ENCODE data around the gene KIAA1755. TPM values are rescaled to one million over a fixed set of nuclear protein-coding genes. Genes with fewer than 3 reads are reported as not detected.

KIAA1755 gene
- total RNA-seq, 3 donors from 2014 or later (not counting 1 experiment from before 2014, with no cell fraction given): not detected

GRCh38 chr20:38294076-38294591 lies 33.6 kb upstream of the KIAA1755 start:
- intact Hi-C loops (cut with micrococcal nuclease): no loop called here
- Mint-ChIP-seq H3K27me3 (ENCODE audit: low read depth in 2 of 2) (peaks cover 20 to 21% of the 10 kb centered on the region in 2 donors), H3K4me3 (no peak overlapping the region), H3K36me3 (no peaks in the 10 kb centered on the region), H3K9me3 (no peaks in the 10 kb centered on the region), H3K4me1 (no peaks in the 10 kb centered on the region), H3K27ac (no peak overlapping the region)
- DNase-seq: no peak
- H3K36me3 ChIP-seq (ENCODE audit: control insufficient read depth, insufficient read depth, low read length): no peaks in the 10 kb centered on the region
- WGBS (ENCODE audit: insufficient coverage): 66% methylated on average over 11 of the region's 11 CpGs
- H3K27ac ChIP-seq (ENCODE audit: low read length): no peak overlapping the region
- ATAC-seq: no peak
- H3K4me3 ChIP-seq (ENCODE audit: low read length): no peak overlapping the region
- no peak for TF ChIP-seq CTCF (IDR thresholded peaks at IDR 0.05)
- H3K4me1 ChIP-seq (ENCODE audit: control insufficient read depth, insufficient read depth, low read length): no peaks in the 10 kb centered on the region
- no peaks in the 10 kb centered on the region for H3K27me3 ChIP-seq (ENCODE audit: control insufficient read depth, insufficient read depth, low read length)
- no peaks in the 10 kb centered on the region for H3K9me3 ChIP-seq (ENCODE audit: control insufficient read depth, insufficient read depth, low read length)

GRCh38 chr20:38293491-38294065 lies 33.0 kb upstream of the KIAA1755 start:
- H3K4me3 ChIP-seq (ENCODE audit: low read length): no peak overlapping the region
- Mint-ChIP-seq H3K27me3 (ENCODE audit: low read depth in 2 of 2) (peaks cover 18 to 27% of the 10 kb centered on the region in 2 donors), H3K27ac (no peak overlapping the region), H3K36me3 (no peaks in the 10 kb centered on the region), H3K4me3 (no peak overlapping the region), H3K4me1 (no peaks in the 10 kb centered on the region), H3K9me3 (no peaks in the 10 kb centered on the region)
- H3K4me1 ChIP-seq (ENCODE audit: control insufficient read depth, insufficient read depth, low read length): no peaks in the 10 kb centered on the region
- no peaks in the 10 kb centered on the region for H3K27me3 ChIP-seq (ENCODE audit: control insufficient read depth, insufficient read depth, low read length)
- H3K9me3 ChIP-seq (ENCODE audit: control insufficient read depth, insufficient read depth, low read length): no peaks in the 10 kb centered on the region
- H3K27ac ChIP-seq (ENCODE audit: low read length): no peak overlapping the region
- 91% methylated on average over 6 of the region's 7 CpGs for WGBS (ENCODE audit: insufficient coverage)
- ATAC-seq: no peak
- no peak for TF ChIP-seq CTCF (IDR thresholded peaks at IDR 0.05)
- no peaks in the 10 kb centered on the region for H3K36me3 ChIP-seq (ENCODE audit: control insufficient read depth, insufficient read depth, low read length)
- intact Hi-C loops (cut with micrococcal nuclease): no loop called here
- no peak for DNase-seq

- intact Hi-C loops (cut with micrococcal nuclease): no loop called here
- H3K4me1 Mint-ChIP-seq: no peaks in the 10 kb centered on the region
- no peak for ATAC-seq
- H3K4me3 ChIP-seq (ENCODE audit: low read length): no peak overlapping the region
- peaks cover 26 to 39% of the 10 kb centered on the region in 2 donors for H3K27me3 Mint-ChIP-seq (ENCODE audit: low read depth in 2 of 2)
- H3K27ac ChIP-seq (ENCODE audit: low read length): no peak overlapping the region
- no peaks in the 10 kb centered on the region for H3K4me1 ChIP-seq (ENCODE audit: control insufficient read depth, insufficient read depth, low read length)
- no peaks in the 10 kb centered on the region for H3K9me3 Mint-ChIP-seq
- no peak for TF ChIP-seq CTCF (IDR thresholded peaks at IDR 0.05)
- DNase-seq: no peak
- no peaks in the 10 kb centered on the region for H3K27me3 ChIP-seq (ENCODE audit: control insufficient read depth, insufficient read depth, low read length)
- H3K9me3 ChIP-seq (ENCODE audit: control insufficient read depth, insufficient read depth, low read length): no peaks in the 10 kb centered on the region
- WGBS (ENCODE audit: insufficient coverage): 53% methylated on average over 2 of the region's 3 CpGs
- H3K4me3 Mint-ChIP-seq: no peak overlapping the region
- H3K27ac Mint-ChIP-seq: no peak overlapping the region
- H3K36me3 Mint-ChIP-seq: no peaks in the 10 kb centered on the region
- H3K36me3 ChIP-seq (ENCODE audit: control insufficient read depth, insufficient read depth, low read length): no peaks in the 10 kb centered on the region
These were observed 31.4 kb upstream of the KIAA1755 start for GRCh38 chr20:38291966-38292365.
